ENCODE results near the gene KCTD2. TPM values are rescaled to one million over a fixed set of nuclear protein-coding genes. Genes with fewer than 3 reads are reported as not detected.

Gene KCTD2
- total and polyA plus RNA-seq, 2 of the 13 experiments (the other 11 are each of a cell fraction or from before 2014, with no cell fraction given) = 28.3 to 32.6 TPM

DNA sequence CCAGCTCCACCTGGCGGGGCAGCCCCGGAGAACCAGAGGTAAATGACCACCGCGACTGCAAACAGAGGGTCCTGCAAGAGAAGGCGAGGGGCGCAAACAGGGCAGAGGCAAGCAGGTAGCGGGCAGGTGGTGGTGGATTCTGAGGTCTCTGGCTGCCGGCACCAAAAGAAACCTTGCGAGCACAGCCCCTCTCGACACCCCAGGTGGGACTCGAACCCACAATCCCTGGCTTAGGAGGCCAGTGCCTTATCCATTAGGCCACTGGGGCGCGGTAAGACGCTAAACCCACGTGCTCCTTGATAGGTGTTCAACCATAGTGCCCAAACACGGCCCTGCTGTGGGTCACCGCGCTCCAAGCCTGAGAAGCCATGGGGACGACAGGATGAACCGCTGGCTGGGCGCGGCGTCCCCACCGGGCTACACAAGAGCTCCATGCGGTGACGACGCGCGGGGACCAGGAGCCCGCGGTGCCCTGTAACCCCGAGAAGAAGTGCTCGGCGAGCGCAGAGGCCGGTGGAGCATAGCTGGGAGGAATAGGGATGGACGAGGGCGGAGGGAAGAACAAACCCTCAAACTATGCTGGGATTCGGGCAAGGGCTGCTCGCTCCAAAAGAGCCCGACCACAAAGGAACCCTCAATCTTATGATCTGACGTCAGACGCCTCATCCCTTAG is 12.7 kb upstream of the KCTD2 start (continued):
- TF ChIP-seq, protein P1, sequence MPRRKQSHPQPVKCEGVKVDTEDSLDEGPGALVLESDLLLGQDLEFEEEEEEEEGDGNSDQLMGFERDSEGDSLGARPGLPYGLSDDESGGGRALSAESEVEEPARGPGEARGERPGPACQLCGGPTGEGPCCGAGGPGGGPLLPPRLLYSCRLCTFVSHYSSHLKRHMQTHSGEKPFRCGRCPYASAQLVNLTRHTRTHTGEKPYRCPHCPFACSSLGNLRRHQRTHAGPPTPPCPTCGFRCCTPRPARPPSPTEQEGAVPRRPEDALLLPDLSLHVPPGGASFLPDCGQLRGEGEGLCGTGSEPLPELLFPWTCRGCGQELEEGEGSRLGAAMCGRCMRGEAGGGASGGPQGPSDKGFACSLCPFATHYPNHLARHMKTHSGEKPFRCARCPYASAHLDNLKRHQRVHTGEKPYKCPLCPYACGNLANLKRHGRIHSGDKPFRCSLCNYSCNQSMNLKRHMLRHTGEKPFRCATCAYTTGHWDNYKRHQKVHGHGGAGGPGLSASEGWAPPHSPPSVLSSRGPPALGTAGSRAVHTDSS (CRISPR knock-in tag; conservative IDR thresholded peaks at IDR 0.05) = peak; percentile 89
- TF ChIP-seq TRIM24 (CRISPR knock-in tag; IDR thresholded peaks at IDR 0.05) (no peak), AGO1 (IDR thresholded peaks at IDR 0.05; ENCODE audit: low read depth, low read length, poor library complexity, severe bottlenecking) (peak; percentile 80), MED13 (CRISPR knock-in tag; IDR thresholded peaks at IDR 0.05) (no peak), EEA1 (CRISPR knock-in tag; IDR thresholded peaks at IDR 0.05; ENCODE audit: borderline replicate concordance) (0 out of 2 replicates have a peak, but pooled peaks have one; percentile 63), SIN3B (IDR thresholded peaks at IDR 0.05; ENCODE audit: low read length) (no peak), ZNF605 (CRISPR knock-in tag; IDR thresholded peaks at IDR 0.05) (peak; percentile 18; the same call in 1 of the 2 replicates), FOXC1 (CRISPR knock-in tag; IDR thresholded peaks at IDR 0.05; ENCODE audit: borderline replicate concordance) (peak; percentile 48), RFXANK (CRISPR knock-in tag; IDR thresholded peaks at IDR 0.05) (0 out of 2 replicates have a peak, but pooled peaks have one; percentile 25), ZNF766 (CRISPR knock-in tag; IDR thresholded peaks at IDR 0.05; ENCODE audit: borderline replicate concordance) (peak; percentile 82), PHF8 (CRISPR knock-in tag; IDR thresholded peaks at IDR 0.05) (peak; percentile 58; the same call in 1 of the 2 replicates), MEIS1 (CRISPR knock-in tag; IDR thresholded peaks at IDR 0.05; ENCODE audit: borderline replicate concordance) (peak; percentile 93), ZNF292 (CRISPR knock-in tag; IDR thresholded peaks at IDR 0.05; ENCODE audit: borderline replicate concordance, low read depth) (peak; percentile 26; the same call in 1 of the 2 replicates), NFATC3 (CRISPR knock-in tag; IDR thresholded peaks at IDR 0.05) (no peak), ZNF10 (CRISPR knock-in tag; IDR thresholded peaks at IDR 0.05; ENCODE audit: borderline replicate concordance, low read depth) (0 out of 2 replicates have a peak, but pooled peaks have one; percentile 71), ZFP1 (CRISPR knock-in tag; IDR thresholded peaks at IDR 0.05) (peak; percentile 91; the same call in 1 of the 2 replicates), NFYB (CRISPR knock-in tag; IDR thresholded peaks at IDR 0.05) (no peak; the same call in 1 of the 2 replicates), HOXA5 (CRISPR knock-in tag; IDR thresholded peaks at IDR 0.05) (peak; percentile 87), MYNN (CRISPR knock-in tag; IDR thresholded peaks at IDR 0.05; ENCODE audit: low read depth) (no peak; the same call in 1 of the 2 replicates), ZNF496 (CRISPR knock-in tag; IDR thresholded peaks at IDR 0.05; ENCODE audit: insufficient replicate concordance) (no peak)
- TF ChIP-seq, protein P2, sequence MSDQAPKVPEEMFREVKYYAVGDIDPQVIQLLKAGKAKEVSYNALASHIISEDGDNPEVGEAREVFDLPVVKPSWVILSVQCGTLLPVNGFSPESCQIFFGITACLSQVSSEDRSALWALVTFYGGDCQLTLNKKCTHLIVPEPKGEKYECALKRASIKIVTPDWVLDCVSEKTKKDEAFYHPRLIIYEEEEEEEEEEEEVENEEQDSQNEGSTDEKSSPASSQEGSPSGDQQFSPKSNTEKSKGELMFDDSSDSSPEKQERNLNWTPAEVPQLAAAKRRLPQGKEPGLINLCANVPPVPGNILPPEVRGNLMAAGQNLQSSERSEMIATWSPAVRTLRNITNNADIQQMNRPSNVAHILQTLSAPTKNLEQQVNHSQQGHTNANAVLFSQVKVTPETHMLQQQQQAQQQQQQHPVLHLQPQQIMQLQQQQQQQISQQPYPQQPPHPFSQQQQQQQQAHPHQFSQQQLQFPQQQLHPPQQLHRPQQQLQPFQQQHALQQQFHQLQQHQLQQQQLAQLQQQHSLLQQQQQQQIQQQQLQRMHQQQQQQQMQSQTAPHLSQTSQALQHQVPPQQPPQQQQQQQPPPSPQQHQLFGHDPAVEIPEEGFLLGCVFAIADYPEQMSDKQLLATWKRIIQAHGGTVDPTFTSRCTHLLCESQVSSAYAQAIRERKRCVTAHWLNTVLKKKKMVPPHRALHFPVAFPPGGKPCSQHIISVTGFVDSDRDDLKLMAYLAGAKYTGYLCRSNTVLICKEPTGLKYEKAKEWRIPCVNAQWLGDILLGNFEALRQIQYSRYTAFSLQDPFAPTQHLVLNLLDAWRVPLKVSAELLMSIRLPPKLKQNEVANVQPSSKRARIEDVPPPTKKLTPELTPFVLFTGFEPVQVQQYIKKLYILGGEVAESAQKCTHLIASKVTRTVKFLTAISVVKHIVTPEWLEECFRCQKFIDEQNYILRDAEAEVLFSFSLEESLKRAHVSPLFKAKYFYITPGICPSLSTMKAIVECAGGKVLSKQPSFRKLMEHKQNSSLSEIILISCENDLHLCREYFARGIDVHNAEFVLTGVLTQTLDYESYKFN (CRISPR knock-in tag; conservative IDR thresholded peaks at IDR 0.05) = no peak
- TF ChIP-seq, protein P3, sequence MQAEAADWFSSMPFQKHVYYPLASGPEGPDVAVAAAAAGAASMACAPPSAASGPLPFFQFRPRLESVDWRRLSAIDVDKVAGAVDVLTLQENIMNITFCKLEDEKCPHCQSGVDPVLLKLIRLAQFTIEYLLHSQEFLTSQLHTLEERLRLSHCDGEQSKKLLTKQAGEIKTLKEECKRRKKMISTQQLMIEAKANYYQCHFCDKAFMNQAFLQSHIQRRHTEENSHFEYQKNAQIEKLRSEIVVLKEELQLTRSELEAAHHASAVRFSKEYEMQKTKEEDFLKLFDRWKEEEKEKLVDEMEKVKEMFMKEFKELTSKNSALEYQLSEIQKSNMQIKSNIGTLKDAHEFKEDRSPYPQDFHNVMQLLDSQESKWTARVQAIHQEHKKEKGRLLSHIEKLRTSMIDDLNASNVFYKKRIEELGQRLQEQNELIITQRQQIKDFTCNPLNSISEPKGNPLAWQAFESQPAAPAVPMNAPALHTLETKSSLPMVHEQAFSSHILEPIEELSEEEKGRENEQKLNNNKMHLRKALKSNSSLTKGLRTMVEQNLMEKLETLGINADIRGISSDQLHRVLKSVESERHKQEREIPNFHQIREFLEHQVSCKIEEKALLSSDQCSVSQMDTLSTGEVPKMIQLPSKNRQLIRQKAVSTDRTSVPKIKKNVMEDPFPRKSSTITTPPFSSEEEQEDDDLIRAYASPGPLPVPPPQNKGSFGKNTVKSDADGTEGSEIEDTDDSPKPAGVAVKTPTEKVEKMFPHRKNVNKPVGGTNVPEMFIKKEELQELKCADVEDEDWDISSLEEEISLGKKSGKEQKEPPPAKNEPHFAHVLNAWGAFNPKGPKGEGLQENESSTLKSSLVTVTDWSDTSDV (CRISPR knock-in tag; IDR thresholded peaks at IDR 0.05) = peak; percentile 50; the same call in 1 of the 2 replicates

Measured in HepG2 (cell line).